Duodenal mucosa (tissue), 2 donors: ENCODE data around the gene RAMP3.

Experiments used
- H3K27ac ChIP-seq: one replicate; pipeline ENCODE4 v1.7.0; 2013; ENCODE audit warnings: low read depth, low read length
- H3K27me3 ChIP-seq, 2 donors: one replicate each; pipeline ENCODE4 v1.7.0; 2013; ENCODE audit warnings: low read length in 2 of 2, control low read depth in 1 of 2; ENCODE audit not compliant: insufficient read depth in 2 of 2, control insufficient read depth in 1 of 2
- H3K36me3 ChIP-seq, 2 donors: one replicate each; pipeline ENCODE4 v1.7.0; 2013; ENCODE audit warnings: low read length in 2 of 2, control low read depth in 1 of 2; ENCODE audit not compliant: insufficient read depth in 2 of 2, control insufficient read depth in 1 of 2
- H3K4me1 ChIP-seq, 2 donors: one replicate each; pipeline ENCODE4 v1.7.0; 2013; ENCODE audit warnings: low read length in 2 of 2, control low read depth in 1 of 2; ENCODE audit not compliant: insufficient read depth in 2 of 2, control insufficient read depth in 1 of 2
- H3K4me3 ChIP-seq, 2 donors: one replicate each; pipeline ENCODE4 v1.7.0; 2013; ENCODE audit warnings: low read length in 2 of 2, low read depth in 1 of 2
- H3K9ac ChIP-seq, 2 donors: one replicate each; pipeline ENCODE4 v1.7.0; 2013; ENCODE audit warnings: low read length in 2 of 2, low read depth in 1 of 2
- H3K9me3 ChIP-seq, 2 donors: one replicate each; pipeline ENCODE4 v1.7.0; 2013; ENCODE audit warnings: low read length in 2 of 2, control low read depth in 1 of 2; ENCODE audit not compliant: control insufficient read depth in 1 of 2

Gene RAMP3

GRCh38 chr7:45176886-45177731 lies 19.5 kb downstream of the RAMP3 start:
- no peaks in the 10 kb centered on the region for H3K36me3 ChIP-seq
- no peak overlapping the region for H3K27ac ChIP-seq
- H3K4me1 ChIP-seq = no peaks in the 10 kb centered on the region
- H3K4me3 ChIP-seq = no peak overlapping the region
- no peaks in the 10 kb centered on the region for H3K9me3 ChIP-seq
- H3K27me3 ChIP-seq = no peaks in the 10 kb centered on the region
- no peak overlapping the region for H3K9ac ChIP-seq

DNA sequence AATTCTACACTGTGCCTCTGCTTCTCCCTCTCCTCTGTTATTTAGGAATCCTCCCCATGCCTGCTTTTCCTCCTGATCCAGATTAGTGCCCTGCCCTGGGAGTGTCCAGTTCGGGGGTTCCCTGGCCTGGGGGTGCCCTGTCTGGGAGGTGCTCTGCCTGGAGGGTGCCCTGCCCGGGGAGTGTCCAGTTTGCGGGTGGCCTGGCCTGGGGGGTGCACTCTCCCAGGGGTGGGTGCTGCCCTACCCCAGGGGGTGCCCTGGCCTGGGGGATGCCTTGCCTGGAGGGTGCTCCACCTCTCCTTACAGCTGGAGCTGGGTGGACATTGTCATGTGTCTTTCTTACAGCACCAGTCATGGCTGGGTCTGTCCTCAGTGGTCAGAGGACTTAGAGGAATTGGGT lies 20.2 kb downstream of the RAMP3 start:
- Histone ChIP-seq H3K27ac (no peak overlapping the region), H3K27me3 (no peaks in the 10 kb centered on the region), H3K9ac (no peak overlapping the region), H3K9me3 (no peaks in the 10 kb centered on the region), H3K36me3 (no peaks in the 10 kb centered on the region), H3K4me3 (no peak overlapping the region), H3K4me1 (no peaks in the 10 kb centered on the region)

DNA sequence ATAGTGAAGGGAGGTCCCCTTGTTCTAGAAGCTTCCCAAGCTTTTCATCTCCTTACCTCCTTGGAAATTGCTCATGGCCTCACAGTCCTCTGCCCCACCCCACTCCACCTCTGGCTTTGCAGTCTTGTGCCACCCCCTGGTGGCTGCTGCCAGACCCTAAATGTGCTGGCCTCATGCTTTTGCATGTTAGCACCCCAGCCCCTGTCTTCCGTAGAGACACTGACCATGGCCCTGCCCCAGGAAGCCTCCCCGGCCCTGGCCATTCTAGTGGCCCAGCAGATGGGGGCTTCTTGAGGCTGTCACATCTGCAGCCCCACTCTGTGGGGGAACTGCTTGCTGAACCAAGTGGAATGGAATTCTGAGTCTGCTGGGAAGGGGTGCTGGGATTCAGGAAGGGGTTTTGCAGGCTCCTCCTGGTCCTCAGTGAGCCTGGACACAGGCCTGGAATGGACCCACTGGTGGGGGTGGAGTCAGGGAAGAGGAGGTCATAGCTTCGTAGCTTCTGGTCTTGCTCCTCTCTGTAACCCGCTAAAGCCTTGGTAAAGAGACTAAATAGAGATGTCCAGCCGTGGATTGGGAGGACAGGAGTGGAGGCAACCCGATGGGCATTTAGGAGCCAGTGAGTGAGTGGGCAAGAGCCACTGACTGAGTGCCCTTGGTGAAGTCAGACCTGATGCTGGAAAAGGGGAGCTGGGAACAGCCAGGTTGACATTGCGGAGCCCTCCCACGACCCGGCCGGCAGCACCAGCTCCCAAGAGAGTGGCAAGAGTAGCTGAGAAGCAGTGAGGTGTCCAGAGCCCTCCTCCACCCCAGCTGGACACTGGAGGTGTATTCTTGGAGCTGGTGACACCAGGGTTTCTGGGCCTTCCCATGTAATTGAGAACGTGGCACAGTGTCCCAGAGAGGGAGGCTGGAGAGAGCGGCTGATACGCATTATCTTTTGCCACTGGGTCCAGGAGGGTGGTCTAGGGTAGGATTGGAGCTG lies 20.9 kb downstream of the RAMP3 start:
- no peaks in the 10 kb centered on the region for H3K27me3 ChIP-seq
- no peak overlapping the region for H3K9ac ChIP-seq
- no peaks in the 10 kb centered on the region for H3K9me3 ChIP-seq
- H3K27ac ChIP-seq = no peak overlapping the region
- H3K36me3 ChIP-seq = no peaks in the 10 kb centered on the region
- no peak overlapping the region for H3K4me3 ChIP-seq
- H3K4me1 ChIP-seq = no peaks in the 10 kb centered on the region

DNA sequence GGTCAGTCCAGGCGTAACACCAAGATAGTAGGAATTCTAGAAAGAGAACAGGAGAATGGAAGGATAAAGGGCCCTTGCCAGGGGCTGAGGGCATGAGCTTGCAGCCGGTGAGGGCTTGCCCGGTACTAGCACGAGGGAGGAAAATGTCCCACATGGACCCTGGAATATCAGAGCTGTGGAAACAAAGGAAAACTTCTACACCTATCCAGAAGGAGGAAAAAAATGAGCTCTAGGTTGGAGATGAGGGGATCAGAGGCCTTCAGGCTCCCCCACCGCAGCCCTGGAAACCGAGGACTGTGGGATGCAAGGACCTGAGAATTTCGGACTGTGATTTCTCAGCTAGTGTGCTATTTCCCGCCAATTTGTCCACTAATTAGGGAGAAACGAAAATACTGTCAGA lies 22.1 kb downstream of the RAMP3 start:
- Histone ChIP-seq H3K27me3 (no peaks in the 10 kb centered on the region), H3K36me3 (no peaks in the 10 kb centered on the region), H3K4me3 (no peak overlapping the region), H3K4me1 (no peaks in the 10 kb centered on the region), H3K27ac (no peak overlapping the region), H3K9ac (no peak overlapping the region), H3K9me3 (no peaks in the 10 kb centered on the region)

DNA sequence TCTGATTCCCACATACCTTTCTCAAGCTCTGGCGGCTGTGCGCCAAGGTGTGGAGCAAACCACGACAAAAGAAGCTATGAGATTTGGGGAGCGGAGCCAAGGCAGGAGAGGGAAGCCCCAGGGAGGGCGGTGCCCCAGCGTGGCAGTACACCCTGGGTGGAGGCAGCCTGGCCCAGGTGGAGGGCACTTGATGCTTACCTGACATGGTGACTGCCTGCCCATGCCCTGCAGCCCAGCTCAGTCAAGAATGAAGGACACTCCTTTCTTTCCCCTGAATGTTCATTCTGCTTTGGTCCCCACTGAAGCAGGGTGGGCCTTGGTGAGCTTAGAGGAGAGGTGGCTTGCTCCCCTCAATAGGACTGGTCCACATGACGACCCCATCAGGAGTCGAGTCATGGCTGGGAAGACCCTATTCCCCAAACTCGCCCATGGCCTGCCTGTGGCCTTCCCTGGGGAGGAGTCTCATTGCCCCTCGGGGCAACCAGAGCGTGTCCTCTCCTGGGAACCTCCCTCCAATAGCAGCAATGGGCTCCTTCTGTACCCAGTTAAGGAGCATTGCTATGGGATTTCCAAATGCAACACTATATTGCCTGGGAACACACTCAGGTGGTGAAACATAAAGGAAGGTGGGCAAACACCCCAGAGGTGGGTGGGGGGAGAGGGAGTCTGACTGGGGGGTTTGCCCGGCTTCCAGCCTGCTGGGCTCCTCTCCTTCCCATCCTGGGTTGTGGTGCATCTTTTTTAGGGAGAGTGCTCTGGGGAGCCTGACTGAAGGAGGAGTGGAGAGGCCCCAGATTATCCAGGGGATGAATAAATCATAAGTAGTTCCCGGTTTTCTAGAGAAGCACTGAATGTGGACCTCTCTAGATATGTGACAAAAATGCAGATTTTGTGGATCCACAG lies 22.7 kb downstream of the RAMP3 start:
- no peaks in the 10 kb centered on the region for H3K27me3 ChIP-seq
- H3K4me3 ChIP-seq = no peak overlapping the region
- no peaks in the 10 kb centered on the region for H3K36me3 ChIP-seq
- H3K27ac ChIP-seq = no peak overlapping the region
- no peaks in the 10 kb centered on the region for H3K4me1 ChIP-seq
- H3K9me3 ChIP-seq = no peaks in the 10 kb centered on the region
- no peak overlapping the region for H3K9ac ChIP-seq

DNA sequence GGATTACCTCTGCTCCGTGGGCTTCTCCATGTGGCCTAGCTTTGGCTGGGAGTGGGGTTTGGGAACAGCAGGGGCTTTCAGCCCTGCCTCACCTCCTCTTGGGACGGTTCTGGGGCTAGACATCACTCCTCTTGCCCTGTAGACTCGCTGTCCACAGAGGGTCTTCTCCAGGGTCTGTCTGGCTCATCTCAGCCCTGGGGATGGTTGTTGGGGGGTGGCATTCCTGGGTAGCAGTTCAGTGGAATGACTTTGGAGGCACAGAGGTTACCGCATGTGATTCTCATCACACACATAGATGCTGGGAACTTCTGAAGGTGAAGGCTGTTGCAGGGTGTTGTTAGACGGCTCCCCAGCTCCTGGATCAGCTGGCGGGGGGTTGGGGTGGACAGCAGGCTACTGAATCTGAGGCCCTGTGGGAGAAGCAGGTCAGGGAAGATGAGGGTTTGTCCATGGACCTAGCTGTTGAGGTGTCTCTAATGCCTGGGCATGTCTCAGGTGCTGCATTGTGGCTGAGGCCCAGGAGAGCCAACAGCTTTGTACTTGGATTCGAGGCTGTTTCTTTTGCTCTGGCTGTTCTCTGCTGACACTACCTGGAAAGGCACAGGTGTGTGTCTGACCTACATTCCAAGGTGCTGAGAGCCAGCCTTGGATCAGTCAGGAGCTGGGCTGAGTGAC lies 23.8 kb downstream of the RAMP3 start:
- Histone ChIP-seq H3K9me3 (no peaks in the 10 kb centered on the region), H3K27me3 (no peaks in the 10 kb centered on the region), H3K4me1 (no peaks in the 10 kb centered on the region), H3K4me3 (no peak overlapping the region), H3K36me3 (no peaks in the 10 kb centered on the region), H3K27ac (no peak overlapping the region), H3K9ac (no peak overlapping the region)

DNA sequence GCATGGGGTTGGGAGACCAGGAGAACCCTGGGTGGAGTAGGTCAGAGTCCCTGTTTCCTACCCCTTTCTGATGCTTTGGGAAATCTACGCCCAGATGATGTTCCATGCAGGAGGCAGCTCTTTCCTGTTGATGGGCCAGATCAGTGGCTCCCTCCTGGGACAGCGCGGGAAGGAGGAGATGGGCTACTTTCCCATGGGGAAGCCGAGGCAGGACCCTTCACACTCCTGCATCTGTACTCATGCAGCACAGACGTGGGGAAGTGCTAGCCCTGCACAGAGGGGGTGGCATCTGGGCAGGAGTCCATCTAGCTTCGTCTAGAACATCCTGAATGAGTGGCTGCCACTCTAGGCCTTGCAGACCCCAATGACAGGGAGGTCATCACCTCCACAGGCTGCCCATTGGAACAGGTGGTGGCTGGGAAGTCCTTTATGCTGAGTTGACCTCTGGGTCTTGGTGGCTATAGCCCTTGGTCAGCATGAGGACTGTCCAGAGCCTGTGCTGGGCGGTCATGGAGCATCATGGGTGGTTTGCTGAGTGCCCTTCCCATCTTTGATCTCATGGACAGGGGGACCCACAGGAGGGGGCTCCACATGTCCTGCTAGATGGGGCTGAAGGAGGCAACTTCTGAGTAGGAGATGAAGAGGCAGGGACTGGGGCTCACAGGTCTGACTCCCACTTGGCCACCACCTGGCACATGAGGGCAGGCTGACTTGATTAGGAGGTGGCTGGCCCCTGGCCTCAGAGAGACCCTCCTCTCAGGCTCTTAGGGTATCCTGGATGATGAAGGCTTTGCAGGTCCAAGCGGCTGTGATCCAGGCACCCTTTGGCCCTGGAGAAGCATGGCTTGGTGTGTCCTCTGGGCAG lies 24.6 kb downstream of the RAMP3 start:
- Histone ChIP-seq H3K36me3 (no peaks in the 10 kb centered on the region), H3K4me3 (no peak overlapping the region), H3K9me3 (no peaks in the 10 kb centered on the region), H3K4me1 (no peaks in the 10 kb centered on the region), H3K27me3 (no peaks in the 10 kb centered on the region), H3K27ac (no peak overlapping the region), H3K9ac (no peak overlapping the region)

- Histone ChIP-seq H3K4me1 (no peaks in the 10 kb centered on the region), H3K27ac (no peak overlapping the region), H3K27me3 (no peaks in the 10 kb centered on the region), H3K9ac (no peak overlapping the region), H3K36me3 (no peaks in the 10 kb centered on the region), H3K9me3 (no peaks in the 10 kb centered on the region), H3K4me3 (no peak overlapping the region)
Observed at GRCh38 chr7:45182856-45183710, 25.5 kb downstream of the RAMP3 start.
